Stimulated activated CD4-positive, alpha-beta T cell treated with anti-CD3 and anti-CD28 coated beads, Interleukin-2, amount 100 ng/mL, for 48 hours (primary cell): Measurements from ENCODE around the gene IGF1R.

ENCODE experiments used
- DNase-seq, 2 donors: peaks; one replicate each; pipeline ENCODE4 v3.0.0-alpha.2; 2020

Gene IGF1R

GRCh38 chr15:98753726-98754656, 105.7 kb downstream of the IGF1R start:
- no peak for DNase-seq

DNA sequence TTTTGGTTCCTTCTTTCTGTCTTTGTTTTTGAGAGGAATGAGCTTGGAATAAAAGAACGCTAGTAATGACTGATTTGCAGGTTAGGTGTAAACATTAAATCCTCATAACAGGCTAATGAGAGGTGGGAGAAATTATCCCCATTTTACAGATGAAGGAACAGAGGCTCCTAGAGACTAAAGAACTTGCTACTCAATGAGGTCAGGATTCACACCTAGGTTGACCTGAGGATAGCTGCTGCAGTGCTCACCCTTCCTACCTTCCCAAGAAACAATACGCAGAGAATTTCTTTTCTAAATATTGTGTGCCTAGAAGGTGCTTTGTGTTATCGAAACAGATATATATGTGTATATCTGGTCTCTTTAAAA, 106.3 kb downstream of the IGF1R start:
- DNase-seq = no peak

DNA sequence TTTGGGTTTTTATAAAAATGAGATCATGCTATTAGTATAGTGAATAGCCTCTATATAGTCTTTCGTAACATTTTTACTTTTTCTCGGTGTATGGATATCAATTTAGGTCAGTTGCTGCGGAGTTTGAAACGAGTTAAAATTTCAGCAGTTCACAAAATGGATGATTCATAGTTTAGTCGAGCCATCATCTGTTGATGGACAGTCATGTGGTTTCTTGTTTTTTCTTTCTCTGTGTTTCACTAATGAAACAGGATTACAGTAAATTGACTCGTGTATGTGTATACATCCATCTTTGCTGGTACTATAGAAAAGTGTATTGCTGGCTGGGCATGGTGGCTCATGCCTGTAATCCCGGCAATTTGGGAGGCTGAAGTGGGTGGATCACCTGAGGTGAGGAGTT, 106.8 kb downstream of the IGF1R start:
- DNase-seq = no peak

DNA sequence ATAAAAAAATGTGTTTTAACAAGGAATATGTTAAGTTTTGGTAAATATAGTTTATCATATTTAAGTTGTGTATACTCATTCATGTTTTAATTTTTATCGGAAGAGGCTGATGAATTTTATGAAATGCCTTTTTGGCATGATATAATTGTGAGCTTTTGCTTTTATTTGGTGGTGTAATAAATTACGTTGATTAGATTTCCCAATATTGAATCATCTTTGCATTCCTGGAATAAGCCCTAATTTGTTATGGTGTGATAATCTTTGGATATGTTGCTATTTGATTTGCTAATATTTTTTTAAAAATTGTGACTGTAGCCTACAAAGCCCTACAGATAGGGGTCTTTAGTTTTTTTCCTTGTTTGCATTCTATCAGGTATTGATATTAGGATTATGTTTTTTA, 107.4 kb downstream of the IGF1R start:
- no peak for DNase-seq

GRCh38 chr15:98758224-98758623, 109.9 kb downstream of the IGF1R start:
- DNase-seq = no peak

DNA sequence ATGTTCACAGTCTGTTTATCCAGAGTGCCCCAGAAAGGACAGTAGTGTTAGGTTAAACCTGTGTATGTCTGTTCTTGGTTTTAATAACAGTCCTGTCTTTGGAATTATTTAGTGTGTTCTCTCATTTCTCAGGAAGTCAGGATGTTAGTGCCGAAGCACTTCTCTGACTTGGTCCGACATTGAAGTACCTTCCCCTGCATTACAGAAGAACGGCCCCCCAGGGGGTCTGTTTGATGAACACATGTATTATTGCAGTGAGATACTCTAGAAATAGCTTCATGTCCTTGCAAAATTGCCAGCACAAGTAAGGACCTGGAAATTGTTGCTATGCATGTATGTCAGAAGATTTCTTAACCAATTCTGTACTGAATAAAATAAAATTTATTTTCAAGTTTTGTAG, 110.9 kb downstream of the IGF1R start:
- no peak for DNase-seq

DNA sequence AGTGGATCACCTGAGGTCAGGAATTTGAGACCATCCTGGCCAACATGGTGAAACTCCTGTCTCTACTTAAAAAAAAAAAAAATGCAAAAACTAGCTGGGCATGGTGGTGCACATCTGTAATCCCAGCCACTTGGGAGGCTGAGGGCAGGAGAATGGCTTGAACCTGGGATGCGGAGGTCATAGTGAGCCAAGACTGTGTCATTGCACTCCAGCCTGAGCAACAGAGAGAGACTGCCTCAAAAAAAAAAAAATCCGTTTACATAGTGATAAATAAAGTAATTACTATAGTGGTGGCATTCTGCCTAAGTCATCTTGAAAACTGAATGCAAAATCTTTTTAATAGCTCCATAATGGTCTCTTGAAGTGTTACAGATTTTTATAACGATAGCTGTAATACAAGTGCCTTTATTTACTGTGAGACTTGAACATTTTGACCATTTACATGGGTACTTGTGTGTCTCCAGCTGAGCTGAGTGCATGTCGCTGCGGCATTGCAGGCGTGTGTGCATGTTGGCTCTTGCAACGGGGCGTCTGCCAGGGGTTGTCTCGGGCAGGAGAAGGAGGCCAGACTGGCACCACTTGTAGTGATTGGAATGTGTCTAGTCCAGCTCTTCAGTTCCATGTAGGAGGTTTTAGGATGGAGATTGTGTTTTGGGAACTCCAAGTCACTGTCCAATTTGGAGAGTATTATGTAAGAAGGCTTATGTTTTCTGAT, 111.9 kb downstream of the IGF1R start:
- DNase-seq = no peak

GRCh38 chr15:98760975-98761374, 112.6 kb downstream of the IGF1R start:
- no peak for DNase-seq

DNA sequence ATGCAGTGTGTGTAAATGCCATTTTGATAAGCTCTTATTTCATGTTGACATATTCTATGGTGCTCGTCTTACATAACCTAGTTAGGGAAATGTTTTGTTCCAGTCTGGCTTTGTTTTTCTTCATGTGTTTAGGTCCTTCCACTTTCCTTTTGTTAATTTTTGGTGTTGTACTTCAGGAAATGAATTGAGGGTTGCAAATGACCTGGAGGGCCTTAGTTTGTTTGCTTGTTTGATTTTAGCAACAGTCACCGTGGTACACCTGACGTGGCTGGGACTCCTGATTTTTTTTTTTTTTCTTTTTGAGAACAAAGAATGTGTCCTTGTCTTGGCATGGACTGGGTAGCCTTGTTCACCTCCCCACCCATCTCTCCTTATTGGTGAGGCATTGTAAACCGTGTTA, 114.8 kb downstream of the IGF1R start:
- DNase-seq = no peak

- no peak for DNase-seq
Observed at GRCh38 chr15:98764291-98764690, 116.0 kb downstream of the IGF1R start.

DNA sequence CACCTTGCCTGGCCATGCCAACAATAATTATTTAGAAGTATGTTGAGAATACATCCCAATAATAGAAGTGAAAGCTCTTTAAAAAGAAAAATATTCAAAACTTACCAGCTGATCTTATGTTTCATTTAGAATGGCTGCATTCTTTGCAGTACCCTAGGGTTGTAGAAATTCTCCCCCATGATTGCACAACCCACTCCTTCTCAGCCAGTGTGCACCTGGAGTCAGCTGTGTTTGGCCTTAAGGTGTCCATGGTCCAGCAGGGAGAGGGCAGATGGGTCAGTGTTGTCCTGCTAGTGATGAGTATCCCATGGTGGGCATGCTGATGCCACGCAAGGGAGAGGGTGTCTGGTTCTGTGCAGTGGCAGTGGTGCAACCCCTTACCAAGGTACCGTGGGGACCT, 117.3 kb downstream of the IGF1R start:
- DNase-seq = no peak

DNA sequence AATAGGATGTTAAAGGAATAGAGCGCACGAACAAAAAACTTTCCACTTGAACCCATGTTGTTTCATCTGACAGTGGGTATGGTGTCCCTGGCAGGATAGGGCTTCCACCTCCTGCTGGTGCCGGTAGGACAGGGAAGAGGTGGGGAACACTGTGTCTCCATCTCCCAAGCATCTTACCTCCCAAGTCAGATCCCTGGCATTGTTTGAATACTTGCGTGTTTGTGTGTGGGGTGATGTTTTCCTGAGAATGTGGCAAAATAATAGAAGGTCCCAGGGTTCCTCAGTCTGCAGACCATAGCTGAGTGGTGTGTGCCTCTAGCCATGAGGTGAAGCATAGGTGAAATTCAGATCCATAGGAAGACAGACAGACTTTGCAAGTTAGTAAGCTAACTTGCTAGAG, 119.4 kb downstream of the IGF1R start:
- DNase-seq = no peak

DNA sequence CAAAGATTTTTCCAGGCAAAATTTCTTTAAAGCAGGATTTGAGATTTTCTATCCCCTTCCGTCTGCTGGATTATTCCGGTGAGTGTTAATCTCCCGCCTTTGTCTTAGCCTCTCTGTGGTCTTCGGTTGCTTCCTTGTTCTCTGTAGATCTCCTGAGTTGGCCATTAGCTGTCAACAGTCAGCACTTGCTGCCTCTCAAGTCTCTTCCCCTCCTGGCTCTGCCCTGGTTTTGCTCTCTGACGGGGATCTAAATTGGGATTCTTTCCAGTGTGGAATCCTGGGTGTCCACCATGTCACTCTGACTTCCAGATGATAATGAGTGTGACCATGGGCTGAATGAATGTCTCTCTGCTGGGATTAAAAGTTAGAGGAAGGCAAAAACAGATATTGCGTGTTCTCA, 121.5 kb downstream of the IGF1R start:
- DNase-seq = no peak

DNA sequence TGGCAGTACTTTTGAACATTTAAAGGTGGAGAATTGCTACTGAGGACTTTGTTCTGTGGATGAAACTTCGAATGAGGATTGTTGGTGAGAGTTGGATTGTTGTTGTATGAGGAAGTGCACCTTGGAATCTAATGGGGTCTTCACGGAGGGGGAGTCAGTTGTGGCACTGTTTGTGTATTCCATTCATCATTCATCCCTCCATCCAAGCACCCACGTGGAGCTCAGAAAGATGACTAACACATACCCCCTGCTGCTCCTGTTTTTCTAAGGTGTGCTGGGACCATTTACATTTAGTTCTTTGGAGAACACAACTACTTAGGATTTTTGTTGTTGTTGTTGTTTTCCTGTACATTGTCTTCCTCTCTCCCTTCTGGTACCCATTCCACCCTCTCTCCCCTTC, 122.6 kb downstream of the IGF1R start:
- DNase-seq = no peak

- DNase-seq = no peak
Observed at GRCh38 chr15:98771541-98771940, 123.2 kb downstream of the IGF1R start.

GRCh38 chr15:98772895-98773294, 124.6 kb downstream of the IGF1R start:
- DNase-seq = no peak

GRCh38 chr15:98773616-98774015, 125.3 kb downstream of the IGF1R start:
- DNase-seq = no peak

DNA sequence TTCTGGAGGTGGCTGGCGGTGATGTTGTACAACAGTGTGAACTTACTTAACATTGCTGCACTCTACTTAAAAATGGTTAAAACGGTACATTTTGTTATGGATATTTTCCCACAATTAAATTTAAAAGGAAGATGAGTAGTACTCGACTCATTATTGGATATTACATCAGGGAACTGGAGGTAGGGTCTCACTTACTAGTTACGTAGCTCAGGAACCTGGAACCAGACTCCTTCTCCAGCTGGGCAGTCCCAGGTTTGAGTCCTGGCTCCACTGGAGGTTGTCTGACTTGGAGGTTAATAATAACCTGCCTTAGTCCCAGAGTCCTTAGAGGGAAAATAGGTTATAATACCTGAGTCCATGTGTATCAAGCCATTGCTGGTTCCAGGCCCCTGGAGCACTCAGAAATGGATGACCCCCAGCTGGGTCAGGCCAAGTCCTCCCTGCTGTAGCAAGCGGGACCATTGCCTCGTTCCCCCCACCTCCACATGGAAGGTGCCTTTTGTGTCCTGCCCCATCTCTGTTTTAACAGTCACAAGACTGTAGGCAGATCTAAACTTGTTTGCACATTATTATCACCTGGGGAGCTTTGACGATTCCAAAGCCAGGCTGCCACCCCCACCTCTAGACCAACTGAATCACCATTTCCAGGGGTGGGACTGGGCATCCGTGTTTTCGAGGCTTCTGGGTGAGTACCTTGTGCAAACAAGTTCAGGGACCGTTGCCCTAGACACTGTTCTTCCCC, 126.6 kb downstream of the IGF1R start:
- DNase-seq = no peak

DNA sequence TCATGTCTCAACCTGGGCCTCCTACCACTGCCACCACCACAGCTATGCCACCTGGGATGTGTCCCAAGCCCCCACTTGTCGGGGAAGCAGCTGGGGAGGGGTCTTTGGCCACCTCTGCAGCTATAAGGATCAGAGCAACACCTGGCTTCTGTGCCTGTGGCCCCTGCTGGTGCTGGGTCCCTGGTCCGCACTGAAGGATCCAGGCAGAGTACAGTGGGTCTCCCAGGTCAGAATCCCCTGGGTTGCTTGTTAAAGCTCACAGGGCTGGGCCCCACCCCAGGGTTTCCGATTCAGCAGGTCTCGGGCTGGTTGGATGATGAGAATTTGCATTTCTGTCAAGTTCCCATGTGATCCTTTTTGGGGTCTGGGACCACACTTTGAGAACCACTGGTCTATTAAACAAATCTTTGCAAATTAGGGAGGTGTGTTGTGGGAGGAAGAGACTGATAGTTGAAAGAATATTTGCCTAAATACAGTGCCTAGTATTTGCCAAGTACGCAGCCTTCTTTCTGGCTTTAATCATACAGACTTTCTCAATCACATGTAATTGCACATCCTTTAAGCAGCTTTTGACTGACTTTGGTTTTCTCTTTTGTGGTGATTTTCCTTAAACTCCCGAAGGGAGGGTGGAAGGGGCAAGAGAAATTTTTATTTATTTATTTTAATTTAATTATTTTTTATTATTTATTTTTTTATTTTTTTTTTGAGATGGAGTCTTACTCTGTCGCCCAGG, 127.3 kb downstream of the IGF1R start:
- DNase-seq = no peak

DNA sequence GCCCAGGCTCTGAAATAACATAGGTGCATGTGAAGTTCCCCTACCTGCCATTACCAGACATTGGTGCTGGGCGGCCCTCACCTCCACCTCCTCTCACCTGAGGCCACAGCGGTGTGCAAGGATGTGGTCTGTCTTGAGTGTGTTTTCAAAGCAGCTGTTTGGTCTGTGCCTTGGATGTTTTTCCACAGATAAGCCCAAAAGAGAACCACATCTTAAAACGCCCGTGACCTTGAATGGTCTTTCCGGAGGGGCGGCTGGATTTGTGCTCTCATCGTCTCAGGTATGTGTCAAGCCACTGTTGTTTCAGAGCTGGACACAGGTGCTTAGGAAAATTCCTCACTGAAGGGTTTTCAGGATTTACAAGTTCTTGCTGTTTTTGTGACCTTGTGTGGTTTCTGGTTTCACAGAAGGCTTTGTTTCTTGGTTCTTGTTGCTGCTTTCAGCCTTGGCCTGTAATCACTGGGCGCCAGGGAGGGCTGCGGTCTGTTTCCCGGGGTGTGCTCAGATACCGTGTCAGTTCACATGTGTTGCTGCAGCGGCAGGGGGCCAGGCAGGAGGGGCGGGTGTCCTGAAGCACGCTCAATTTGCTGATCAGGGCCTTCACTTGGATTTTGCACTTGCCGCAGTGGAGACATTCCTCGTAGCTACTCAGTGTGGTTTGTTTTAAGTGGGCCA, 128.4 kb downstream of the IGF1R start:
- no peak for DNase-seq

DNA sequence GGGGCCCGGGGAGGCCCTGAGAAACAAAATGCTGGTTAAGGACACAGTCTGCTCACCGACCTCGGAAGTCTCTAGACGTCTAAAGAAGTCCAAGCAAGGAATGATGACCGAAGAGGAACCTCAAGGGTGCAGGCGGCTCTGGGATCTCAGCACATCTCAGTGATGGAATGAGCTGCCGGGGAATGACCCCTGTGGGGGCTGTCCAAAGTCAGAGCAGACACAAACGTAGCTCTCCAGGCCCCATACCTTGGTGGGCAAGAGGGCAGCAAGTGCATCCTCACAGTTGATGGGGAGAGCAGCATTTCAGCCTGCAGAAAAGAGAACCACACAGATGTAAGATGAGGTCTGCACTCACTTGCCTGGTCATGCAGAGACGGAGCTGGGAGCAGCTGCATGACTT, 129.1 kb downstream of the IGF1R start:
- no peak for DNase-seq

DNA sequence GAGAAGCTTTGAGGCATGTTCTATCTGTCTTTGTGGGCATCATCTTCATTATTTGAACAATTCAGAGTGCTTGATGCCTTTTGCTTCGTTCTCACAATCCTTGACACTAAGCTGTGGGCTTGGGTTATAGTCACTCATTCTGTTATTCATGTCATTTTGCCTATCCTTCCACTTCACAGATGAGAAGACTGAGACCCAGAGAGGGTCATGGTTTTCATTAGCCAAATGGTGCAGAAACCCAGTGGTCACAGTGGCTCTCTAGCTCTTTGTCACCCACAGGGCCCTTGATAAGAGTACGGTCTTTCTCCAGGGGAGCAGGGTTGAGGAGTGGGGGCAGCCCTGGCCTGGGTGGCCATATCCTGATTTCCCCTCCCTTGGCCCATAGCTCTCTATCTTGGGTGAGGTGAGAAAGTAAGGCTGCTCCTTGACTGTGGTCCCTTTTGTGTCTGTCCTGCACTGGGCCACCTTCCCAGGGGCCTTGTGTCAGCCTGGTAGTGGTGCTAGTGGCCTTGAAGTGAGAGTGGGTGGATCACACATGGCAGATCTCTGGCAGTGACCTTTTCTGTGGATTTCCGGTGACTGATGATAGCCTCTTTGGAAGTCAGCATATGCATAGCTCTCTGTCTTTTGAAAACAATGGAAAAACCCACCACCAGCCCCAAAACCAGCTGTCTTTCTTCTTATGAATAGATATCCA, 130.1 kb downstream of the IGF1R start:
- no peak for DNase-seq
